ENCODE results near the gene CLSTN2. TPM values are rescaled to one million over a fixed set of nuclear protein-coding genes. Genes with fewer than 3 reads are reported as not detected.

The CLSTN2 gene
- total RNA-seq, 1 donor from 2014 or later, result 80.9 TPM

- Mint-ChIP-seq H3K27ac (ENCODE audit: unreplicated experiment) (no peak overlapping the region), H3K4me3 (ENCODE audit: unreplicated experiment) (no peak overlapping the region), H3K27me3 (ENCODE audit: low read depth, unreplicated experiment) (peaks cover 22% of the 10 kb centered on the region), H3K4me1 (ENCODE audit: low read depth, unreplicated experiment) (peaks cover 8% of the 10 kb centered on the region), H3K36me3 (ENCODE audit: low read depth, unreplicated experiment) (peaks cover 18% of the 10 kb centered on the region), H3K9me3 (ENCODE audit: unreplicated experiment) (peaks cover 3% of the 10 kb centered on the region)
- FAIRE-seq (no peak), DNase-seq (ENCODE audit: low read depth) (no peak)
- TF ChIP-seq CTCF (IDR thresholded peaks at IDR 0.05; ENCODE audit: insufficient read depth, low read depth, low read length) (no peak), EZH2 (IDR thresholded peaks at IDR 0.05; ENCODE audit: insufficient read depth, low read length) (no peak)
- Histone ChIP-seq H3K4me3 (ENCODE audit: insufficient read depth, low read depth, low read length) (no peak overlapping the region), H3K79me2 (ENCODE audit: insufficient read depth, low read length) (no peaks in the 10 kb centered on the region), H3K27ac (ENCODE audit: low read depth, low read length) (no peak overlapping the region), H2AFZ (ENCODE audit: low read depth, low read length) (no peak overlapping the region), H3K4me2 (ENCODE audit: low read length) (no peak overlapping the region), H4K20me1 (ENCODE audit: insufficient read depth, low read length) (peaks cover 10% of the 10 kb centered on the region), H3K36me3 (ENCODE audit: insufficient read depth, low read length) (no peaks in the 10 kb centered on the region), H3K9ac (ENCODE audit: low read length) (no peak overlapping the region), H3K9me3 (ENCODE audit: insufficient read depth, low read depth, low read length) (no peaks in the 10 kb centered on the region), H3K4me1 (ENCODE audit: insufficient read depth, low read length) (no peaks in the 10 kb centered on the region), H3K27me3 (ENCODE audit: insufficient read depth, low read length) (no peaks in the 10 kb centered on the region)
Observed at GRCh38 chr3:140023616-140024530, 88.9 kb downstream of the CLSTN2 start.

GRCh38 chr3:140031170-140031569 is 96.2 kb downstream of the CLSTN2 start:
- Histone ChIP-seq H3K4me1 (ENCODE audit: insufficient read depth, low read length) (no peaks in the 10 kb centered on the region), H3K36me3 (ENCODE audit: insufficient read depth, low read length) (no peaks in the 10 kb centered on the region), H3K4me3 (ENCODE audit: insufficient read depth, low read depth, low read length) (no peak overlapping the region), H3K79me2 (ENCODE audit: insufficient read depth, low read length) (no peaks in the 10 kb centered on the region), H4K20me1 (ENCODE audit: insufficient read depth, low read length) (no peaks in the 10 kb centered on the region), H3K27me3 (ENCODE audit: insufficient read depth, low read length) (no peaks in the 10 kb centered on the region), H2AFZ (ENCODE audit: low read depth, low read length) (no peak overlapping the region), H3K27ac (ENCODE audit: low read depth, low read length) (no peak overlapping the region), H3K4me2 (ENCODE audit: low read length) (no peak overlapping the region), H3K9me3 (ENCODE audit: insufficient read depth, low read depth, low read length) (no peaks in the 10 kb centered on the region), H3K9ac (ENCODE audit: low read length) (no peak overlapping the region)
- no peak for TF ChIP-seq EZH2 (IDR thresholded peaks at IDR 0.05; ENCODE audit: insufficient read depth, low read length)
- no peak for TF ChIP-seq CTCF (IDR thresholded peaks at IDR 0.05; ENCODE audit: insufficient read depth, low read depth, low read length)
- Mint-ChIP-seq H3K27me3 (ENCODE audit: low read depth, unreplicated experiment) (peaks cover 12% of the 10 kb centered on the region), H3K4me1 (ENCODE audit: low read depth, unreplicated experiment) (peaks cover 5% of the 10 kb centered on the region), H3K9me3 (ENCODE audit: unreplicated experiment) (peaks cover 2% of the 10 kb centered on the region), H3K4me3 (ENCODE audit: unreplicated experiment) (no peak overlapping the region), H3K36me3 (ENCODE audit: low read depth, unreplicated experiment) (peaks cover 10% of the 10 kb centered on the region), H3K27ac (ENCODE audit: unreplicated experiment) (no peak overlapping the region)
- DNase-seq (ENCODE audit: low read depth) (peak; percentile 41), FAIRE-seq (no peak)

GRCh38 chr3:140034058-140034457 is 99.1 kb downstream of the CLSTN2 start:
- no peaks in the 10 kb centered on the region for H3K36me3 ChIP-seq (ENCODE audit: insufficient read depth, low read length)
- H2AFZ ChIP-seq (ENCODE audit: low read depth, low read length), result no peak overlapping the region
- FAIRE-seq, result no peak
- H3K9ac ChIP-seq (ENCODE audit: low read length), result no peak overlapping the region
- no peaks in the 10 kb centered on the region for H3K9me3 ChIP-seq (ENCODE audit: insufficient read depth, low read depth, low read length)
- TF ChIP-seq CTCF (IDR thresholded peaks at IDR 0.05; ENCODE audit: insufficient read depth, low read depth, low read length) (no peak), EZH2 (IDR thresholded peaks at IDR 0.05; ENCODE audit: insufficient read depth, low read length) (no peak)
- no peaks in the 10 kb centered on the region for H3K4me1 ChIP-seq (ENCODE audit: insufficient read depth, low read length)
- Mint-ChIP-seq H3K27me3 (ENCODE audit: low read depth, unreplicated experiment) (peaks cover 8% of the 10 kb centered on the region), H3K9me3 (ENCODE audit: unreplicated experiment) (peaks cover 2% of the 10 kb centered on the region), H3K36me3 (ENCODE audit: low read depth, unreplicated experiment) (peaks cover 4% of the 10 kb centered on the region), H3K4me3 (ENCODE audit: unreplicated experiment) (no peak overlapping the region), H3K4me1 (ENCODE audit: low read depth, unreplicated experiment) (peaks cover 3% of the 10 kb centered on the region), H3K27ac (ENCODE audit: unreplicated experiment) (no peak overlapping the region)
- H3K27ac ChIP-seq (ENCODE audit: low read depth, low read length), result no peak overlapping the region
- no peaks in the 10 kb centered on the region for H3K27me3 ChIP-seq (ENCODE audit: insufficient read depth, low read length)
- H3K4me2 ChIP-seq (ENCODE audit: low read length), result no peak overlapping the region
- no peak overlapping the region for H3K4me3 ChIP-seq (ENCODE audit: insufficient read depth, low read depth, low read length)
- DNase-seq (ENCODE audit: low read depth), result no peak
- H4K20me1 ChIP-seq (ENCODE audit: insufficient read depth, low read length), result no peaks in the 10 kb centered on the region
- no peaks in the 10 kb centered on the region for H3K79me2 ChIP-seq (ENCODE audit: insufficient read depth, low read length)
